Measurements from ENCODE around the gene CNTFR. TPM values are rescaled to one million over a fixed set of nuclear protein-coding genes. Genes with fewer than 3 reads are reported as not detected.

CNTFR gene
- total and polyA plus RNA-seq, 2 of the 8 experiments (the other 6 are each of a cell fraction or from before 2014, with no cell fraction given) = 1.2 to 4.2 TPM

DNA sequence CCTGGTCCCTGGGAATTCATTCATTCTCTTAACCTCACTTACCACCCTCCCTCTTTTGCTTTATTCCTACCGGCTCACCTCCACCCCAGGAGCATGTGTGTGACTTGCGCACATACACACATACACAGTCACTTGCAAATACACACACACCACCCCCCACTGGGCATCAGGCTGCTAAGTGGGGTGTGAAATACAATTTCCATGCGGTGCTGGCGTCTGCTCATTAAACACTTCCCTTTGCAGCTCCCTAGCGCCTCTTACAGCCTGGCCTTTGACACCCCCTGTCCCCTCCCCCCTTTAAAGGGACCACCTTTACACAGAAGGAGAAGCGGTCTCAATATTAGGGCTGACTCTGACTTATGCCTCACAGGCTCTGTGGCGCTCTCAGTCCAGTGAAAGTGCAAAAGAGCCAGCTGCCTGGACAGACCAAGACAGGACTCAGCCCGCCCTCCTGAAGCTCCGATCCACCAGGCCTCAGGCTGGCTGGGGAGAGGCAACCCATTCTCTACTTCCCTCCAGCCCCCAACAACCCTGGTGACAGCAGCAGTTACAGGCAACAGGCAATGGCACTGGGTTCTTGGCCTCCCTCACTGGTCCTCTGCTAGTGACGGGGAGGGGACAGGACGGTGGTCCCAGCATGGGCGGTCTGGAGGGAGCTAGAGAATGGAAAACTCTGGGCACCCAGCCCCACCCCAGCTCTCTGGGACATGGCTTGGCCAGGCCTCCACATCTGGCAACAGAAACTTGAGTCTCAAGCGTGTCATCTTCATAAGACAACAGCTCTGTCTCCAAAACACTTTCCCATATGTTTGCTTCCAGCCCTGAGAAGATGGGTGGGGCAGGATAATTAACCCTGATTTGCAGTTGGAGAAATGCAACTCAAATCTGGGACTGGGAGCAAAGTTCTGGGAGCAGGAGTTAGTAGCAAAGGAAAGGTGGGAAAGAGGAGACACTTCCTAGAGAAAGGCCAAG, 78.7 kb downstream of the CNTFR start (continued):
- no peak for TF ChIP-seq CTCF (IDR thresholded peaks at IDR 0.05; ENCODE audit: control extremely low read depth in 1 of 3, insufficient read depth in 1 of 3, low read depth in 1 of 3, low read length in 3 of 3)
- TF ChIP-seq GTF2F1 (IDR thresholded peaks at IDR 0.05; ENCODE audit: borderline replicate concordance, low read depth, low read length) = no peak
- TF ChIP-seq RAD21 (IDR thresholded peaks at IDR 0.05 in 1 of 2, conservative IDR thresholded peaks at IDR 0.05 in 1 of 2; ENCODE audit: low read depth in 2 of 2, low read length in 2 of 2) = no peak
- no peak for TF ChIP-seq ATF2 (IDR thresholded peaks at IDR 0.05; ENCODE audit: low read length)
- no peak for TF ChIP-seq SUZ12 (IDR thresholded peaks at IDR 0.05; ENCODE audit: low read length)

All from H1 (cell line).